ENCODE data around the gene LMNA. TPM values are rescaled to one million over a fixed set of nuclear protein-coding genes. Genes with fewer than 3 reads are reported as not detected.

The LMNA gene
- total RNA-seq, 3 donors from 2014 or later = 263 to 334 (median 308) TPM

DNA sequence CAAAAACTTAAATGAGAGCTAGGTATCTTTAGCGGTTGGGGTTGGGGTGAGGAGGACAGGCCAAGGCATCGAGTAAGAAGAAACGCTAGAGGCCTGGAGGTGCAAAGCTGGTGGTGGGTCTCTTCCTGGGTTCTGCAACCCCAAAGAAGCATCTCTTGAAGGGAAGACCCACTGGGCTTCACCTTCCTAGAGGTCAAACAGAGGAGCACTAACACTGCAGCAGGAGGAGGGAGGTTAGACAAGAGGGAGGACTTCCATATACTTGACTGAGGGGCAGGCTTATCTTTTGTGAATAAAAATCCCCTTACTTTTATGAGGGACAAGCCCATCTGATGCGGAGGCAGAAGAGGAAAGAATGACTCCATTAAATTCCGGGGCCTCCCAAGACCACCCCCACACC lies 34.7 kb upstream of the LMNA start:
- no peak for TF ChIP-seq CTCF (IDR thresholded peaks at IDR 0.05)
- peaks cover 2% of the 10 kb centered on the region for H3K4me1 ChIP-seq (ENCODE audit: low read depth)
- no peaks in the 10 kb centered on the region for H3K9me3 ChIP-seq
- ATAC-seq (no peak), DNase-seq (no peak)
- H3K36me3 ChIP-seq (ENCODE audit: low read depth) = no peaks in the 10 kb centered on the region
- intact Hi-C loops (cut with DNase I, micrococcal nuclease) = no loop called here
- H3K4me3 ChIP-seq = no peak overlapping the region

DNA sequence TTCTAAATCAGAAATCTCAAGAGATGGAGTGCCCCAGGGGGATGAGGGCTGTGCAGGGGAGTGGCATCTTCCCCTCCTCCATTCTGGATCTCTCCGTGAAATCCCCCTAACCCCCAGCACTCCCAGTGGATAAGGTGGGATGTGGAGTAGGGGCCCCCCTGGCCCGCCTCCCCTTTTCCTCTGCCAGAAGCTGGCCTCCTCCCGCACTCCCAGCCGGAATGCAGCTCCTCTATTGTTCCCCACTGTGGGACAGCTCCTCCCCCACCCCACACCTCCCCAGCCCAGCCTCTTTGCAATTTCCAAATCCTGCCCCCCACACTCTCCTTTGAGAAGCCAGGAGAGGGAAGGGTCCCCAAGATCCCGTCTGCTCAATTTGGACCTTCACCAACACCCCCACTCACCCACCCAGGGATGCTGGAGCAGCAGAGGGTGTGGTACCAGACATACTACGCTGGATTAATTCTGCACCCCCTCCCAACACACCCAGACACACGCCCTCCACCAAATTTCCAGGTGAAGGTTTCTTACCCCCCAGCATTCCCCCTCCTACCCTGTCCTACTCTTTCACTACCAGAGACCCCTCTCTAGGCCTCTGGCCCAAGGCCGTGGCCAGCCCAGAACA lies 34.2 kb upstream of the LMNA start:
- intact Hi-C loops (cut with DNase I, micrococcal nuclease) = no loop called here
- no peak for TF ChIP-seq CTCF (IDR thresholded peaks at IDR 0.05)
- Histone ChIP-seq H3K36me3 (ENCODE audit: low read depth) (no peaks in the 10 kb centered on the region), H3K4me1 (ENCODE audit: low read depth) (peaks cover 2% of the 10 kb centered on the region), H3K9me3 (no peaks in the 10 kb centered on the region), H3K4me3 (no peak overlapping the region)
- ATAC-seq = no peak
- no peak for DNase-seq

GRCh38 chr1:156080863-156081179 lies 33.7 kb upstream of the LMNA start:
- TF ChIP-seq CTCF (IDR thresholded peaks at IDR 0.05) = no peak
- no peak for DNase-seq
- intact Hi-C loops (cut with DNase I, micrococcal nuclease) = no loop called here
- no peaks in the 10 kb centered on the region for H3K36me3 ChIP-seq (ENCODE audit: low read depth)
- H3K4me3 ChIP-seq = no peak overlapping the region
- no peak for ATAC-seq
- H3K4me1 ChIP-seq (ENCODE audit: low read depth) = peaks cover 2% of the 10 kb centered on the region
- H3K9me3 ChIP-seq = no peaks in the 10 kb centered on the region

- DNase-seq (no peak), ATAC-seq (no peak)
- intact Hi-C loops (cut with DNase I, micrococcal nuclease) = no loop called here
Measured at GRCh38 chr1:156081180-156081916, 33.2 kb upstream of the LMNA start.

GRCh38 chr1:156081917-156082308 lies 32.6 kb upstream of the LMNA start:
- no peak for TF ChIP-seq CTCF (IDR thresholded peaks at IDR 0.05)

More at GRCh38 chr1:156081180-156081916, 33.2 kb upstream of the LMNA start:
- no peaks in the 10 kb centered on the region for H3K36me3 ChIP-seq (ENCODE audit: low read depth)
- TF ChIP-seq CTCF (IDR thresholded peaks at IDR 0.05) = no peak
- peaks cover 2% of the 10 kb centered on the region for H3K4me1 ChIP-seq (ENCODE audit: low read depth)
- H3K9me3 ChIP-seq = no peaks in the 10 kb centered on the region
- H3K4me3 ChIP-seq = no peak overlapping the region

More at GRCh38 chr1:156081917-156082308, 32.6 kb upstream of the LMNA start:
- H3K4me3 ChIP-seq = no peak overlapping the region
- intact Hi-C loops (cut with DNase I, micrococcal nuclease) = no loop called here
- H3K36me3 ChIP-seq (ENCODE audit: low read depth) = no peaks in the 10 kb centered on the region
- no peak for DNase-seq
- H3K4me1 ChIP-seq (ENCODE audit: low read depth) = peaks cover 2% of the 10 kb centered on the region
- no peaks in the 10 kb centered on the region for H3K9me3 ChIP-seq
- no peak for ATAC-seq
